Activated CD8-positive, alpha-beta T cell treated with anti-CD3 and anti-CD28 coated beads, Interleukin-2, amount 10 ng/mL, durations not matched to agents 7 days and 5 days (primary cell): ENCODE measurements around the gene SNAPC4. TPM values are rescaled to one million over a fixed set of nuclear protein-coding genes. Genes with fewer than 3 reads are reported as not detected.
"Not testable (repeated sequence)": the region's sequence is repeated elsewhere in the genome, so short reads cannot be mapped to it uniquely, and the experiment has no call there.

Source experiments
- ATAC-seq: fragments of 150-1000 bp; cut with Tn5 transposase; one replicate; pipeline ENCODE4 v1.10.0; 2021; ENCODE audit warnings: moderate library complexity
- CTCF ChIA-PET: fragments of 350-600 bp; sonication (Branson Sonifier 250); formaldehyde crosslinking; loops from one replicate; lab custom pipeline; 2021; ENCODE audit warnings: antibody characterized with exemption; lab: Charles Lee
- POLR2A ChIA-PET: fragments of 350-600 bp; sonication (Branson Sonifier 250); formaldehyde crosslinking; loops from one replicate; lab custom pipeline; 2021; ENCODE audit warnings: antibody characterized with exemption; lab: Charles Lee
- DNase-seq: peaks from one replicate; pipeline ENCODE4 v3.0.0-alpha.2; 2020
- H3K27ac Mint-ChIP-seq: one replicate; pipeline ENCODE4 v1.8.0; 2021; ENCODE audit warnings: mild to moderate bottlenecking, mixed read lengths
- H3K27me3 Mint-ChIP-seq: one replicate; pipeline ENCODE4 v1.8.0; 2021; ENCODE audit warnings: low read depth, mixed read lengths
- H3K36me3 Mint-ChIP-seq: one replicate; pipeline ENCODE4 v1.8.0; 2021; ENCODE audit warnings: low read depth, mixed read lengths
- H3K4me1 Mint-ChIP-seq: one replicate; pipeline ENCODE4 v1.8.0; 2021; ENCODE audit warnings: low read depth, mixed read lengths
- H3K4me3 Mint-ChIP-seq: one replicate; pipeline ENCODE4 v1.8.0; 2021; ENCODE audit warnings: mild to moderate bottlenecking, mixed read lengths
- H3K9me3 Mint-ChIP-seq: one replicate; pipeline ENCODE4 v1.8.0; 2022; ENCODE audit warnings: mixed read lengths; ENCODE audit not compliant: insufficient read depth
- total RNA-seq, 2 experiments: library from RNA; stranded (reverse); gene quantifications; one replicate each; pipeline ENCODE4 v1.2.3, GENCODE V29; 2021

Gene SNAPC4
- total RNA-seq, 2 experiments from 2014 or later, result 9.5 to 9.6 TPM

GRCh38 chr9:136418182-136419091 is 18.5 kb upstream of the SNAPC4 start:
- Mint-ChIP-seq H3K36me3 (peaks cover 50% of the 10 kb centered on the region), H3K4me3 (no peak overlapping the region), H3K27ac (no peak overlapping the region), H3K4me1 (peaks cover 3% of the 10 kb centered on the region), H3K27me3 (no peaks in the 10 kb centered on the region), H3K9me3 (no peaks in the 10 kb centered on the region)
- POLR2A ChIA-PET, result interaction anchor here (0.7 to 1.2 kb wide), 2 partner anchors 9 to 11 kb away, joined by 4 to 5 read pairs; partner anchors contain the start of genes ENTR1 and PMPCA
- no peak for DNase-seq
- no peak for ATAC-seq
- CTCF ChIA-PET, result no interaction called here

- ATAC-seq, result no peak
- no peak overlapping the region for H3K27ac Mint-ChIP-seq
- peaks cover 50% of the 10 kb centered on the region for H3K36me3 Mint-ChIP-seq
- DNase-seq, result no peak
- no peaks in the 10 kb centered on the region for H3K9me3 Mint-ChIP-seq
- peaks cover 11% of the 10 kb centered on the region for H3K4me1 Mint-ChIP-seq
- H3K4me3 Mint-ChIP-seq, result no peak overlapping the region
- ChIA-PET CTCF (no interaction called here), POLR2A (no interaction called here)
- H3K27me3 Mint-ChIP-seq, result no peaks in the 10 kb centered on the region
Measured at GRCh38 chr9:136416914-136417313, 16.9 kb upstream of the SNAPC4 start.

GRCh38 chr9:136416427-136416826 is 16.5 kb upstream of the SNAPC4 start:
- POLR2A ChIA-PET, result no interaction called here
- Mint-ChIP-seq H3K27me3 (no peaks in the 10 kb centered on the region), H3K36me3 (peaks cover 49% of the 10 kb centered on the region), H3K4me1 (peaks cover 16% of the 10 kb centered on the region), H3K27ac (no peak overlapping the region), H3K9me3 (no peaks in the 10 kb centered on the region), H3K4me3 (no peak overlapping the region)
- CTCF ChIA-PET, result no interaction called here
- ATAC-seq (no peak), DNase-seq (no peak)

- H3K9me3 Mint-ChIP-seq, result no peaks in the 10 kb centered on the region
- no peak for ATAC-seq
- no peak overlapping the region for H3K27ac Mint-ChIP-seq
- peaks cover 49% of the 10 kb centered on the region for H3K36me3 Mint-ChIP-seq
- POLR2A ChIA-PET, result no interaction called here
- H3K4me3 Mint-ChIP-seq, result no peak overlapping the region
- CTCF ChIA-PET, result no interaction called here
- peaks cover 41% of the 10 kb centered on the region for H3K4me1 Mint-ChIP-seq
- no peak for DNase-seq
- no peaks in the 10 kb centered on the region for H3K27me3 Mint-ChIP-seq
Measured at GRCh38 chr9:136412962-136413361, 13.0 kb upstream of the SNAPC4 start.

GRCh38 chr9:136411378-136411777 is 11.4 kb upstream of the SNAPC4 start:
- POLR2A ChIA-PET, result interaction anchor here (0.6 to 2.9 kb wide), 2 partner anchors 10 to 98 kb away, joined by 3 to 13 read pairs; partner anchors contain the start of gene SNAPC4
- ATAC-seq, result no peak
- Mint-ChIP-seq H3K9me3 (no peaks in the 10 kb centered on the region), H3K27ac (peak overlapping the region; percentile 92), H3K27me3 (no peaks in the 10 kb centered on the region), H3K36me3 (peaks cover 51% of the 10 kb centered on the region), H3K4me3 (peak overlapping the region; percentile 92), H3K4me1 (peaks cover 51% of the 10 kb centered on the region)
- no peak for DNase-seq
- CTCF ChIA-PET, result no interaction called here

- H3K27me3 Mint-ChIP-seq, result no peaks in the 10 kb centered on the region
- H3K4me1 Mint-ChIP-seq, result peaks cover 56% of the 10 kb centered on the region
Measured at GRCh38 chr9:136410500-136411287, 10.7 kb upstream of the SNAPC4 start, which contains the start of the genes ENTR1 and PMPCA. Gene ENTR1 (minus strand): TSS chr9:136410614. CDS start chr9:136410397, 217 bp downstream. Gene PMPCA (plus strand): TSS chr9:136410658. CDS start chr9:136410669, 11 bp downstream.

GRCh38 chr9:136409557-136410455 is 9.8 kb upstream of the SNAPC4 start:
- Mint-ChIP-seq H3K27me3 (no peaks in the 10 kb centered on the region), H3K9me3 (no peaks in the 10 kb centered on the region), H3K4me1 (peaks cover 65% of the 10 kb centered on the region), H3K36me3 (peaks cover 56% of the 10 kb centered on the region), H3K4me3 (peak overlapping the region; percentile 90), H3K27ac (peak overlapping the region; percentile 94)
- peak; percentile 34 for ATAC-seq
- POLR2A ChIA-PET, result interaction anchor here (0.6 to 2.9 kb wide), 5 partner anchors 9 to 46 kb away, joined by 3 to 13 read pairs (median 4); partner anchors contain the start of genes DNLZ and SNAPC4
- DNase-seq, result peak; percentile 50
- CTCF ChIA-PET, result interaction anchor here (0.6 to 1.8 kb wide), 6 partner anchors 9 to 432 kb away, joined by 3 to 14 read pairs (median 3); partner anchors contain the start of genes AJM1 and DNLZ

More at GRCh38 chr9:136410500-136411287, 10.7 kb upstream of the SNAPC4 start, which contains the start of the genes ENTR1 and PMPCA:
- DNase-seq (peak; percentile 95), ATAC-seq (peak; percentile 82)
- Mint-ChIP-seq H3K4me3 (peak within 1 kb of the TSS; percentile 92), H3K9me3 (no peaks in the 10 kb centered on the region), H3K27ac (peak within 1 kb of the TSS; percentile 94), H3K36me3 (peaks cover 50% of the 10 kb centered on the region)
- POLR2A ChIA-PET, result interaction anchor here (0.6 to 2.9 kb wide), 5 partner anchors 9 to 97 kb away, joined by 3 to 13 read pairs (median 4); partner anchors contain the start of genes DNLZ and SNAPC4
- CTCF ChIA-PET, result interaction anchor here (1.0 to 1.8 kb wide), 4 partner anchors 10 to 234 kb away, joined by 3 to 14 read pairs (median 4); partner anchors contain the start of gene DNLZ

- Mint-ChIP-seq H3K4me1 (peaks cover 75% of the 10 kb centered on the region), H3K27me3 (no peaks in the 10 kb centered on the region), H3K27ac (no peak overlapping the region), H3K4me3 (no peak overlapping the region), H3K36me3 (peaks cover 57% of the 10 kb centered on the region), H3K9me3 (no peaks in the 10 kb centered on the region)
- ChIA-PET CTCF (interaction anchor here (1.2 kb wide), 1 partner anchor 45 kb away, joined by 3 read pairs; the partner anchor contains the start of gene DNLZ), POLR2A (no interaction called here)
- DNase-seq (no peak), ATAC-seq (no peak)
Measured at GRCh38 chr9:136407911-136408310, 7.9 kb upstream of the SNAPC4 start.

GRCh38 chr9:136407061-136407460 is 7.1 kb upstream of the SNAPC4 start:
- peaks cover 78% of the 10 kb centered on the region for H3K4me1 Mint-ChIP-seq
- H3K9me3 Mint-ChIP-seq, H3K27ac Mint-ChIP-seq, CTCF ChIA-PET, POLR2A ChIA-PET, H3K27me3 Mint-ChIP-seq, H3K4me3 Mint-ChIP-seq, ATAC-seq, DNase-seq: not testable (repeated sequence)
- H3K36me3 Mint-ChIP-seq, result peaks cover 58% of the 10 kb centered on the region

- DNase-seq, ATAC-seq, H3K9me3 Mint-ChIP-seq, CTCF ChIA-PET, H3K27ac Mint-ChIP-seq, POLR2A ChIA-PET, H3K4me3 Mint-ChIP-seq, H3K27me3 Mint-ChIP-seq: not testable (repeated sequence)
- peaks cover 60% of the 10 kb centered on the region for H3K36me3 Mint-ChIP-seq
- peaks cover 75% of the 10 kb centered on the region for H3K4me1 Mint-ChIP-seq
Measured at GRCh38 chr9:136405904-136406303, 5.9 kb upstream of the SNAPC4 start.
